GM19397 (cell line): Measurements from ENCODE around the gene ENOPH1.

Experiments
- ATAC-seq: cut with Tn5 transposase; IDR thresholded peaks from one replicate; pipeline ENCODE4 v1.9.1; 2021; ENCODE audit warnings: mild to moderate bottlenecking, moderate library complexity; ENCODE audit not compliant: unreplicated experiment

Gene ENOPH1

DNA sequence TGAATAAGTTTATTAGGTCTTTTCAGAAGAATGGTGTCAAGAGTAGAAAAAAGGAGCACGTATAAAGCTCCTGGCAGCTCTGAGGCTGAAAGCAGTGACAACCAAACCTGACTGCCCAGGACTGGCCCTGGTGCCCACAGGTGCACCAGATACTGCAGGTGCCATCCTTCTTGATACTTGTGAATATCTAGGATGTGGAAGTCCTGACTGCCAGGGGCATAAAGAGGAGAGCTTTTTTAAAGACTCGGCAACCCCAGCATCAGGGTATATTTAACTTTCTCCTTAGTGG lies 70.7 kb downstream of the ENOPH1 start:
- no peak for ATAC-seq

DNA sequence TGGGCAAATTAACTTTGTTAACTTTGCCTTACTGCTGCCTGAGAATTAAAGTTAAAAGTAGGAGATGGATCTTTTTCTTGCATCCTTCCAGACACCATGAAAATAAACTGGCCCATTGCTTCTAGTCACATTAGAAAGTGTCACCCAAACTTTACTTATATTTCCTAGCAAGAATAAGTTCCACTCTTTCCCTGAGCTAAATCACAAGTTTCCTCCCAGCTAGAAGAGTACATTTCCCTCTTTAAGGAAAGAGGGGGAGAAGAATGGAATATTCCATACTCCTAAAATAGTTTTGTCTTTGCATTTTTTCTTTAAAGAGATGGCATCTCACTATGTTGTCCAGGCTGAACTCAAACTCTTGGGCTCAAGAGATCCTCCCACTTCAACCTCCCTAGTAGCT lies 77.6 kb downstream of the ENOPH1 start:
- ATAC-seq: no peak

DNA sequence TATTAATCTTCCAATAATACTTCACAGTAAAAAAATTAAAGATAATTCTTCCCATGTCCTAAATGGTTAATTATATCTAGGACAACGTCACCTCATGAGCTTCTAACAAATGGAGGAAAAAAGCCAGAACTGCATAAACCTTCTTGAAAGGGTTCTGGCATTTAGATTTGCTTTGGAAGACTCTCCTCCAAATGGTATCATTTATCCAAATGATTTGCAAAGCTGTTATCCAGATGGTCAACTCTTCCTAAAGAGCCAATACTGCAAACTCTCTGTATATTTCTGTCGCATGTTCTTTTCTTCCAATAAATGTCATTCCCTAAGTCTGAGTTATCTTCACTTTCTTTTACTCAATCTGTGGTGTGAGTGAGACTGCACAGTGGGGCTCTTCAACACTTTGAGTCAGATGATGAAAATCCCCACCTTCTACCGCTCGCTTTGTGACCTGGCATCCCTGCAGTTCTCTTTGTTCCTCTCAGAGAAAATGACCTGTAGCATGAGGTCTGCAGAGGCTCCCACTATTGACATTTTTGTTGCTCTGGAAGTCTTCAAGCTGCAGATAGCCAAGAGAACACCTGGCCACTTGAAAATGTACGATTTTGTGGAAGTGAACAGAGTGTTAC lies 78.5 kb downstream of the ENOPH1 start:
- ATAC-seq: no peak

DNA sequence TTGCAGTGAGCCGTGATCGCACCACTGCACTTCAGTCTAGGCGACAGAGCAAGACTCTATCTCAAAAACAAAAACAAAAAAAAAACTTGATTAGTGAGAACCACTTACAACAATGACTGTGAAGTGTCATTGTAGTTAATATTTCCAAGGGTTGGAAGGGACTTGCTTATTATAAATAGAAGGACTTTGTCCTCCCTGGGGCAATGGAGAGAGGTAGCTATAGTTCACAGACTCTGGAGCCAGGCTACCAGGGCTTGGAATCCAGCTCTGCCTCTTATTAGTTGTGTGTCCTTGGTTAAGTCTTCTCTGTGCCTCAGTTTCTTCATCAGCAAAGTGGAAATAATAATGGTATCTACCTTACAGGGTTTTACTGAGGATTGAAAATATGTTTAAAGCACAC lies 79.8 kb downstream of the ENOPH1 start:
- ATAC-seq: no peak
